Large intestine (tissue), 1 donor: ENCODE data around the gene PCARE. TPM values are rescaled to one million over a fixed set of nuclear protein-coding genes. Genes with fewer than 3 reads are reported as not detected.

Experiments
- polyA plus RNA-seq: library from polyadenylated mRNA; unstranded; fragments of 120-200 nt; gene quantifications from one replicate; pipeline ENCODE4 v1.2.1, GENCODE V29; 2013

Gene PCARE
- polyA plus RNA-seq, 1 donor, result 0.01 TPM

Other genes with a start within 250 kb of the PCARE start
- gene TRMT61B, start 204.2 kb downstream of the PCARE start, polyA plus RNA-seq, result 15.8 TPM
- gene WDR43, start 179.9 kb downstream of the PCARE start, polyA plus RNA-seq, result 34.7 TPM
- 2.1 TPM for gene TOGARAM2, start 93.2 kb downstream of the PCARE start, polyA plus RNA-seq
- gene CLIP4, start 40.9 kb upstream of the PCARE start, polyA plus RNA-seq, result 4.3 TPM